ENCODE data around the gene NHS.

DNA sequence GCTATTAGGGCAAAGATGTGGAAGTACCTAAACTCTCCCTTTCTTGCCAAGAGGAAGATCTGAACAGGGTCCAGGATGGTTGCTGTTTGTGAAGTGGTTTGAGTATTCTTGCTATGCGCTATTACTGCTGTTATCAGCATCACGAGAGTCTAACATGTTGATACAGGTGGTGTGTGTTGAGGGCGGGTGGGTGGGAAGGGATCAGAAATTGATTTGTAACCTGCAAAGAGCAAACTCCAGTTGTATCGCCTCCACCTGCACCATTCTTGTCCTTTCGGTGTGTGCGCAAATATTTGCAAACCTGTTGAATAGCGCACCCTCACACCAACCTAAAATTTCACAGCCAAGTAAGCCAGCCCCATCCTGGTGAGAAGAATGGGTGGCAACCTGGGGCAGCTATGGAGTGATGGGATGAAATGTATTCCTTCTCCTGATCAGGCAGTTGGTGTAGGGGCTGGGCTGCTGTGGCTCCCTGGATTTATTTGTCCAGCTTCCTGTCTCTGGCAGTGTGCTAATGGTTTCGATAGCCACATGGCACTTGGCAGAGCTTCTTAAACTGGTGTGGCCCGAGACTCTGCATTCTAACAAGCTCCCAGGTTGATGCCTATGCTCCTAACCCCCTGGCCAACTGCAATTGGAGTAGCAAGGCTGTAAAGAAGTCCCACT lies 259.7 kb downstream of the NHS start:
- TF ChIP-seq POLR2AphosphoS5 (IDR thresholded peaks at IDR 0.05) (no peak), POLR2A (IDR thresholded peaks at IDR 0.05) (no peak)
- TF ChIP-seq, protein P1, sequence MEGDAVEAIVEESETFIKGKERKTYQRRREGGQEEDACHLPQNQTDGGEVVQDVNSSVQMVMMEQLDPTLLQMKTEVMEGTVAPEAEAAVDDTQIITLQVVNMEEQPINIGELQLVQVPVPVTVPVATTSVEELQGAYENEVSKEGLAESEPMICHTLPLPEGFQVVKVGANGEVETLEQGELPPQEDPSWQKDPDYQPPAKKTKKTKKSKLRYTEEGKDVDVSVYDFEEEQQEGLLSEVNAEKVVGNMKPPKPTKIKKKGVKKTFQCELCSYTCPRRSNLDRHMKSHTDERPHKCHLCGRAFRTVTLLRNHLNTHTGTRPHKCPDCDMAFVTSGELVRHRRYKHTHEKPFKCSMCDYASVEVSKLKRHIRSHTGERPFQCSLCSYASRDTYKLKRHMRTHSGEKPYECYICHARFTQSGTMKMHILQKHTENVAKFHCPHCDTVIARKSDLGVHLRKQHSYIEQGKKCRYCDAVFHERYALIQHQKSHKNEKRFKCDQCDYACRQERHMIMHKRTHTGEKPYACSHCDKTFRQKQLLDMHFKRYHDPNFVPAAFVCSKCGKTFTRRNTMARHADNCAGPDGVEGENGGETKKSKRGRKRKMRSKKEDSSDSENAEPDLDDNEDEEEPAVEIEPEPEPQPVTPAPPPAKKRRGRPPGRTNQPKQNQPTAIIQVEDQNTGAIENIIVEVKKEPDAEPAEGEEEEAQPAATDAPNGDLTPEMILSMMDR (IDR thresholded peaks at IDR 0.05), result no peak
